ENCODE results near the gene TWIST2.

Gene TWIST2

DNA sequence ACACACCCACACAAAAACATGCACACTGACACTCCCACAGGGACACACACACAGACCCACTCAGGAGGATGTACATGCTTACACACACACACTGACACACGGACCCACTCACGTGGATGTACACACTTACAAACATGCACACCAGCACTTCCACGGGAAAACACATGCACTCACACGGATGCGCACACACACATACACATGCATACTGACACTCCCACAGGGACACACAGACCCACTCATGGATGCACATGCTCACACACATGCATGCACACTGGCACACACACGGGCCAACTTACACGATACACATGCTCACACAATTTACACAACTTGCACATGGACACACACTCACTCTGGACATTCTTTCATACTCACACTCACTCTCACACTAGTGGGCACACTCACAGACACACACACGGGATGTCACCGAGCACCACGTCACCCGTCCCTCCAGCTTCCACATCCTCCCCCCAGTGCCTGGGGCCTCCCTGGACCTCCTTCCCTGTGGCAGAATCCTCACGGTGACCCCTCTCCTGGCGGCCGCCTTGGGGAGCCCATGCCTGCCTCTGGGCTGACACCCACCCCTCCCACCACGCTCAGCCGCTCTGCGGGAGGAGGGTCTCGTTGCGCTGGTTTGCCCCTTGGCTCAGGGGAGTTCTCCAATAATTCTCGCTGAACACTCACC, 58.5 kb downstream of the TWIST2 start:
- no peak for DNase-seq (ENCODE audit: low spot score)

DNA sequence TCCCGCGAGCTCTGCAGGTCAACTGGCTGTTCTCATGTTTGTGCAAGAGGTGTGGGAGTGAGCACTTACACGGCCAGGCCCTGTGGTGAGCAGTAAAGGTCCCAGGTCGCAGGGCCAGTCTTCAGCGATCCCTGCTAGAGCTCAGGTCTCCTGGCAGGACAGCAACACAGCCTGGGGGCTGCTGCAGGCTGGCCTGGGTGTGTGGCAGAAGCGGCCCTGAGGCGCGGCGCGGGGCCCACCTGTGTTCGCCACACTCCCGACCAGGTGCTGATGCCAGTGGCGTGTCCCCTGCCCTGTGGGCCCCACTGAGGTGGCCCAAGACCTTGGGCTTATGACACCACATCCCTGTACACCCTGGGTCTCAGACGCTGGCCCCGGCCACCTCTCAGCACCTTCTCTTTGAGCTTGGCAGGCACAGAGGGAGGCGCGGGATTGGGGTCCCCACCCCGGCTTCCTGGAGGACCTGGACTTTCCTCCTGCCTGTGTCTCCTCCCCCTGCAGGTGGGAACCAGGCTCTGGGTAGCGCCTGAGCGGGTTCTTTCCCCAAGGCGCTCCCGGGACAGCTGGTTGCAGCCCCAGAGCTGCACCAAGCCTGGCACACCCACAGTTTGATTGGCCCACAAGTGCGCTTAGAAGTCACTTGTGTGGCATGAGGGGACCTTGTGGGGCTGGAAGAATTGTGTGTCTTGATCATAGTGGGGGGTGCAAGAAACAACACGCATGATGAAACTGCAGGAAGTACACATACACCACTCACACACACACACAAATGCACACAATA, 59.2 kb downstream of the TWIST2 start:
- no peak for DNase-seq (ENCODE audit: low spot score)

DNA sequence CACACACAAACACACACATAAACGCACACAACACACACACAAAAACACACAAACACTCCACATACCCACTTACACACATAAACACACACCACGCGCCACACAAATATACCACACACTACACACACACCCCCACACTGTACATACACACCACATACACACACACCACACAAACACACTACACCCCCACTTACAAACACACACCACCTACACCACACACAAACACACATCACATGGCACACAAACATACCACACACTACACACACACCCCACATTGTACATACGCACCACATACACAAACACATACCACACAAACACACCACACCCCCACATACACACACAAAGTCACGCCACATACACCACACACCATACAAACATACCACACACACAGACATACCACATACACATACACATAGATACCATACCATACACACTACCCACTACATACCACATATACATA, 59.9 kb downstream of the TWIST2 start:
- DNase-seq (ENCODE audit: low spot score), result no peak

DNA sequence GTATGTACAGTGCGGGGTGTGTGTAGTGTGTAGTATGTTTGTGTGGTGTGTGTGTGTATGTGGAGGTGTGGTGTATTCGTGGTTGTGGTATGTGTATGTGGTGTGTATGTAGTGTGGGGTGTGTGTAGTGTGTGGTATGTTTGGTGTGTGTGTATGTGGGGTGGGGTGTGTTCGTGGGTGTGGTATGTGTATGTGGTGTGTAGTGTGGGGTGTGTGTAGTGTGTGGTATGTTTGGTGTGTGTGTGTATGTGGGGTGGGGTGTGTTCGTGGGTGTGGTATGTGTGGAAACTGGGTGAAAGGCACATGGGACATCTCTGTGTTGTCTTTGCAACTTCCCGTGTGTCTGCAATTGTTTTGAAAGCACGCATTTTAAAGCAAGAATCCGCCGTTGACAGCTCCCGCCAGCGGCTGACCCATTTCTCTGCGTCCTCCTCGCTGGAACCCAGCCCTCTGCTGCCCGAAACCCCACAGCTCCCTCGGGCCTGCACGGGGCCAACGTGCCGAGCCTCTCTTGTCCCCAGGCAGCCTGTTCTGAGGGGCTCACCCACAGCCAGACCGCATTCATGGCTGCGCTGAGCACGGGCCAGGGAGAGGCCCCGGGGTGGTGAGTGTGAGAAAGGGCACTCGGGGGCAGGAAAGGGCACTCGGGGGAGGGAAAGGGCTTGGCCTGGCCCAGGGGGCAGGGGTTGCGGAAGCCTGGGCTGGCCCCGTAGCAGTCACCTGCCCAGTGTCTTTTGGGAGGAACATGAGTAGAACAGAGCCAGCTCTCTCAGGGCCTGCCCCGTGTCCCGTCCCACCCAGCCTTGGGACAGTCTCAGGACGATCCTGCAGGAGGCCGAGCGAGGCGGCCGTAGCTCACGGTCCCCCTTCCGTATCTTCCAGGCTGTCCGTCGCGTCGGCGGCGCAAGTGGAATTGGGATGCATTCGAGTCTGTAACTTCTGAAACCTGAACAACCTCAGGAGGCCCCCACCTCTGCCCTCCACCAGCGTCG, 61.4 kb downstream of the TWIST2 start:
- no peak for DNase-seq (ENCODE audit: low spot score)

DNA sequence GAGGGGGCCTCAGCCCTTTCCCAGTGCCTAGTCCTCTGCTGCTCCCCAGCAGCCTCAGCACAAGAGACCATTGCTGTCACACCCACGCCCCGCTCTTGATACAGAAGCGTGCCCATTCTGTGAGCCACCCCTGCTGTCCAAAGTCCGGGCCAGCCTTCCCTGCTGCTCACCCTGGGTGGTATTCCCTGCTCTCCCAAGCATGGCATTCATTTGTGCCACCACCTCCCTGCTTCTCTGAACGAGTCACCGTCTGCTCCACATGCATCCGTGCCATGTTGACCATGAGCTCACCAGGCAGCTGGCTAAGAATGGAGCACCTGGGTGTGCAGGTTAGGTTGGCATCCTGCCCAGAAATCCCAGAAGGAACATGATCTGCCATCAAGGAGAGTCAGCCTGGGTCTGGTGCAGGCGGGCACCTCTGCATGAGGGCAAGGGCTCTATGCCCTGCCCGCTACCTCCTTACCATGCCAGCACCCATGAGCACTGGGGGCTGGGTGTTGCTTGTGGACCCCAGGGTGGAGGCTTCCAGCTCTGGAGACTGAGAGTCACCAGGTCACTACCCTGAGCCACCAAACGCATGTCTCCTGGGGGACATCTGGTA, 63.0 kb downstream of the TWIST2 start:
- no peak for DNase-seq (ENCODE audit: low spot score)

DNA sequence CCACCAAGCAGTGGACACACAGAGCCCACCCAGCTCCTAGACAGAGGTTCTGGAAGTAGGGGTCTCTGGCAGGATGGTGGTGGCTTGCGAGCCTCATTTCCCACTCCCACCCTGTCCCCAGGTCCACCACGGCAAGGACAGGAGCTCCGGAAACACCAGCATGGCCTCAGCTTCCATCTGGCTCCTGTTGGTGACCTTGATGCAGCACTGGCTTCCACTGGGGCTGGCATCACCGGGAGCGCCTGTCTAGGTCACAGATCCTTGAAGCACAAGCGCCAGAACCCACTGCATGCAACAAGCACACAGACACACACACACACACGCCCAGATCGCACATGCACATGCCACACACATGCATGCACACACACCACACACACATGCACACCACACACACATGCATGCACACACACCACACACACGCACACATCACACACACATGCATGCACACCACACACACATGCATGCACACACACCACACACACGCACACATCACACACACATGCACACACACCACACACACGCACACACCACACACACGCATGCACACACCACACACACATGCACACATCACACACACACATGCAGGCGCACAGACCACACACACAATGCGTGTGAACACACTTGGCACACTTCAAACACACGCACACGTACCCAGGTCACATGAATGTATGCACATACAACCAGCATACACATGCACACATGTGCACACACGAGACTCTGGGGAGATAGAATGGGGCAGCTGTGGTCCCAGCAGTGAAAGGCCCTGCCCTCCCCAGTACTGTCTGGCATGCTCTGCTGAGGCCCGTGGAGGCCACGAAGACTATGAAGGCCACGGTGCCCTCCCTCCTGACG, 63.7 kb downstream of the TWIST2 start:
- no peak for DNase-seq (ENCODE audit: low spot score)

DNA sequence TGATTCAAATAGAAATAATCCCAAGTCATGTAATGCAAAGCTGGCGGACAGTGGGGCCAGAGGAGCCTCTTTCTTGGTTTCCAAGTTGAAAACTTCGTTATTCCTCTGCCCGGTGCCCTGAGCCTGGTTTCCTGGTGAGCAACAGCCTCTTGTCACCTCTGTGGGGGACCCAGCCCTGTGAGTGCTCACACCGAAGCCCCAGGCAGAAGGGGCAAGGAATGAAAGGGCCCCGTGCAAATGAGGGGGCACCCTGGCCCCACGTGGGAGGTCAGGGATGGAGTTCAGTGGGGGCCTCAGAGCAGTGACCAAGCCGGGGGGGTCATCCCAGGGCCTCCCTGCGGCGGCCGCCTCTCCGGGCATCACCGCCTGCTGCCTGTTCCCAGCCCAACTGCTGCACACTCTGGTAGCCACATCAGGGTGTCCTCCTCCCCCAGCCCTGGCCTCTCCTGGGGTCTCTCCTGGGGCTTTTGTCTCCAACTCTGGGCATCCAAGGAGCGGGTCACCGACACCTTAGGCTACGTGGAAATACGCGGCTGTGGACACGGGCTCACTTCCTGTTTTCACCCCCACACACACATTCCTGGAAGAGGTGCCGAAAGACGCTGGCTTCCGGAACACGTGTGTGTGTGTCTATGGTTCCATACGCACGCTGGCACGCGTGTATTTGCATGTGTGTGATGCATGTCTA, 64.5 kb downstream of the TWIST2 start:
- no peak for DNase-seq (ENCODE audit: low spot score)

DNA sequence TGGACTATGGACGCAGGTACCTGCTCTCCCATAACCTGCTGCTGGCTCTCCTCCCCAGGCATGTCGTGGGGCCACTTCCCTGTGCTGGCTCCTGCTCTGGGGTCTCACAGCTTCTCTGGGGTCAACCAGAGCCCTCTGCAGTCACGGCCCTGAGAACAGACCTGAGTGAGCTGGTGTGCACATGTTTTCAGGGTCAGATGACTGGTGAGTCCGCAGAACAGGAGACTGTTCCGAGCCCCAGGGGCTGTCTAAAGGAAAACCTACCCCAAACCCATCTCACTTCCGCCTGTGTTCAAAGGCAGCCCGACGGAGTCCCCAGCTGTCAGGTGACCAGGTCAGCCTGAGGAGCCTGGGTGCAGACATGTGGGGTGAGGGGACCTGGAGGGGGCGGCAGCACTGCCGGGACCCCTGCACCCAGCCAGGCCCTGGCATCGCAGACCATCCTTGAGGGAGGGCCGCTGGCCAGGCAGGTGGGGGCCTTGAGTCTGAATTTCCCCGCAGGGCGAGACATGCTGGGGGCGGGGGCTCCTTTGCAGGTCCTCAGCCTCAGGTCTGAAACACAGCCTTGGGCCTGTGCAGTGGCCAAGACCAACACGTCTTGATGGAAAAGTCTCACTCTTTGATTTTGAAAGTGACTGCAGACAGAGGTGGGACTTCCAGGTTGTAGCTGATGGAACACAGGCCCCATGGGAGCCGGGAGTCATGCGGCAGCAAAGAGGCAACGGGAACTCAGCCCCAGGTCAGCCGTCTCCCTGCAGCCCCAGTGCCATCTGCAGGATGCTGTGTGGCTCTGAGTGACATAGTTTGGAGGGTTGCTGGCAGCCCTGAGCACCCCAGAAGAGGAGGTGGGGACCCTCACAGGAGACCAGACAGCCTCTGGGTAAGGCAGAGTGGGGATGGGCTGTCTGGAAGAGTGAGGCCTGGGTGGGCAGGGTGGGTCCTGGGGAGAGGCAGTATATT, 65.3 kb downstream of the TWIST2 start:
- no peak for DNase-seq (ENCODE audit: low spot score)

DNA sequence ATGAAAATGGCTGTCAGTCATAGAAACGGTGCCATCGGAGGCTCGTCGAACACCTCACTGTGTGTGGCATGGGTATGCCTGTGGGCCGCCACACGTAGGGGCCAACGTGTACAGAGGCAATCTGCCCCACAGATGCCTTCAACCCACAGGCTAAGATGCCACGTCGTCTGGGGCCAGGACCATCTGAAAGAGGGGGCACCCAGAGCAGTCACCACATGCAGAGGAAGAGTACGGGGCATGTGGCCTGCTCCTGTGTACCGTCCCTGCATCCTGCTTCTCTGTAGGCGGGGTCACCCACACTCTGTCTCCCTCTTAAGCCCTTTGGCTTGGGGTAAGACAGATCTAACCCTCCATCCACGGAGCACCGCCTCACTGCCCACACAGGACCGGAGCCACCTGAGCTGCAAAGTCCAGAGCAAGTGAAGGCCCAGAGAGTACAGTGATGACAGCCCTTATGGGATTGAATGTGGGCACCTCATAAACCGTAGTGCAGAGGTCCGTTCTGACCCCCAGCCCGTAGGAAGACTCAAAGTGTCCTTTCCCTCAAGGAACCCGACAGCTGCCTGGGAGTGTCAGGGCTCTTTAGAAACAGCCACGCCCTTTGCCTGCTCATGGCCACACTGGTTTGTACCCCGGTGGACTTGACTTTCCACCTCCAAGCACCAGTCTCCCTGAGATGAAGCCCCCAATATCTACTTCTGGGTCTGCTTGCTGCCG, 66.2 kb downstream of the TWIST2 start:
- no peak for DNase-seq (ENCODE audit: low spot score)

DNA sequence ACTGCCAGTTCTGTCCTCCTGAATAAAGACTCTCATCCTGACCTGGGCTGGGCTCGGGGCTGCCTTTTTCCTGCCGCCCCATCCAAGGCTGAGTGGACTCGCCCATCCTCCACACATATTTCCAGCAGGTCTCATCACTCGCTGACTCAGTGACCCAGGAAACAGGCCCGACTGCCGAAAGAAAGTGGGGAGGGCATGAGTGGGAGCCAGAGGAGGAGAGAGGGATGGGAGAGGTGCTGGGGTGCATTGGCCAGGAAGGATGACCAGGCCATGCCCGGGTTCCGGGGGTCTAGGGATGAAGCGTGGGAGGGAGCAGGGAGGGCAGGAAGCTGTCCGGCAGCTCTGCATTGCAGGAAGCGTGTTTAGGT, 66.7 kb downstream of the TWIST2 start:
- DNase-seq (ENCODE audit: low spot score), result peak; percentile 60

DNA sequence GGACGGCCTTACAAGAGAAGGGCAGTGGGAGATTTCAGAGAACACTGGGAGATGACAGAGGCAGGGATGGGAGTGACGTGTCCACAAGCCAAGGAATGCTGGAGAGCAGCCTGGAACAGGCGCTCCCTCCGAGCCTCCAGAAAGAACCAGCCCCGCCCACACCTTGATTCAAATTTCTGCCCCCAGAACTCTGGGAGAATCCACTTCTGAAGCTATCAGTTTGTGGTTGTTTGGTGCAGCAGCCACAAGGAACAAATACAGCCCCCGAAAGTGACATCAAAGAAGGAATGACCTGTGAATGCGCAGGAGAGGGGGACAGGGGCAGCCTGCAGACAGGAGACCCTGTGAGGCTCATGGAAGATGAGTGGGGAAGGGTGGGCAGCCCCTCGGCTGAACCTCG, 67.3 kb downstream of the TWIST2 start:
- DNase-seq (ENCODE audit: low spot score), result no peak

DNA sequence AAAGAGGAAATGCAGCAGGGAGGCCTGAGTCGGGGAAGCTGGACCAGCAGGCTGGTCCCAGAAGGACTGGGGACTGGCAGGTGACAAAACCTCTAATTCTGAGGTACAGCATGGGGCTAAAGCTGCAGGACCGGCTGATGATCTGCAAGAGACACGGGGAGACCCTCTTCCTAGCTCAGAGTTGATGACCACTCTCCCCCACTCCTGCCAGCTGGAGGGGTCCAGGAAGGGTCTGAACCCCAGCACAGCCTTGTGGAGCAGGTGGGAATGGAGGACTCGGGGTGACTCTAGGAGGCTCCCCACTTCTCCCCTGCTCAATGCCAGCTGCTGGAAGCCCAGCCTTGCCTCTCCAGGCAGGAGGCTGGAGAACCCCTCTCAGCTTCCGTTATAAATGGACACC, 67.7 kb downstream of the TWIST2 start:
- no peak for DNase-seq (ENCODE audit: low spot score)

DNA sequence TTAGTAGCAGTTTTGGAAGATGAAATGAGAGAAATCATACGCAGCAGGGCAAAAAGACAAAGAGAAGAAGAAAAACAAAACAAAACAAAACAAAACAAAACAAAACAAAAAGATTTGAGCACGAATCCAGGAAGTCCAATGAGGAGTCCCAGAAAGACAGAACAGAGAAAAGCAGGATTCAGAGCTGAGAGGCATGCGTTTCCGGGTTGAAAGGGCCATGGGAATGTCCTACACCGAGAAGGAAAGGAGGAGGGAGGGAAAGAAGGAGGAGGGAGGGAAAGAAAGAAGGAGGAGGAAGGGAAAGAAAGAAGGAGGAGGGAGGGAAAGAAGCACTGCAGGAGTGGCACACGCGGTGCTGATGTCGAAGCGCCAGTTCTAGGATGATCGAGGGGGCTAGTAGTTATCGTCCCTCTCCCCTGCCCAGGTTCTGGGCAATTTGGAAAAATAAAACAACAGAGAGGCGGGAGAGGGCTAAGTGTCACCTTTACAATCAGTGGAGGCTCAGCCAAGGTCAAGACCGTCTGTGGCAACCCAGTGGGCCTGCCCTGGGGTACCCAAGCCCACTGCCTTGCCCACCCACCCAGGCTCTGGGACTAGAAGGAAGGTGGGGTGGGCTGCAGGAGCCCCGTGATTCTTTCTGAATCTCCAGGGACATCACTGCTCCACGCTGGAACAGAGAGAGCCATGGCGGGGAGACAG, 68.4 kb downstream of the TWIST2 start:
- no peak for DNase-seq (ENCODE audit: low spot score)

DNA sequence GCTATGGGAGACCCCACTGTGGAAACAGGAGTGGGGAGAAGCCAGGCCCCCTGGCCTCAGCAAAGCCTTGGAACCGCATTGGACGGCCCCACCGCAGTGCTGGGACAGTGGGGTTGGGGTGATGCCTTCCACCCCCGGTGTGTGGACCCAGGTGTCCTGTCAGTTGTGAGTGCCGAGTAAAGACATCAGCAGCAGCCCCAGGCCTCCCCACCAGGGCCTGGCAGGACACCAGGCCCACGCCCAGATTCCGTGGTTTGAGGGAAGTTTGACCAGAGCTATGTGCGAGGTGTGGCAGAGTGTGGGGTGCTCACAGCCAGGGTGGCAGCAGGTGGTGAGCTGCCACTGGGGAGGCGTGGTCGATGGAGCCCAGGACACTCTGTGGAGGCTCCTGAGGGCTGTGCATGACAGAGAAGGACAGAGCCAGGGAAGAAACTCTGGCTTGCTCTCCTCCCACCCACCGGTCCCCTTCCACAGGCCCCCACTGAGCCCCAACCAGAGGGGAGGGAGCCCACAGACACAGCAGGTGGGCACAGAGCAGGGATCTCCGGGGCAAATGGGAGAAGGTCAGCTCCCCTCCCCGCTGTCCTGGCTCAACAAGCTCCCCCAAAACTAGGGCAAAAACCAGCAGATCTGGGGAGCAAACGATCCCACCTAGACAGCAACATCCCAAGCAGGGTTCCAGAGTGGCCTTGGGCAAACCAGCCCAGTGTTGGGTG, 69.1 kb downstream of the TWIST2 start:
- DNase-seq (ENCODE audit: low spot score), result no peak

DNA sequence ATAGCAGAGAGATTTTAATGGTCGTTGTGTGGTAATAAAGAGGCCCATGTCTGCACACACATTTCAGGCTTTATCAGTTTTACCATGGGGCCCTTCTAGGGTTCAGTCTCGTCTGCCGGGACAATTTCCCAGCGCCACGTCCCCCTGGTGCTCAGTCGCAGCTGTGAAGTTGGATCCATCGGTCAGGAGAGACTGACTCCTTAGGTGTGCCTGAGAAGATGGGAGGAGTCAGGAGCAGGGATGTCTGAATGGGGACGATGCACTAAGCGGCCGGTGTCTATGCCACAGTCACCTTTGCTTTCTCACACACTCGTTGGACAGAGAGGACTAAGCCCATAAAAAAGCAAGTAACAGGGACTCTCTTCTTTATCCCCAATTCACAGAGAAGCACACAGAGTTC, 71.4 kb downstream of the TWIST2 start:
- DNase-seq (ENCODE audit: low spot score), result no peak

DNA sequence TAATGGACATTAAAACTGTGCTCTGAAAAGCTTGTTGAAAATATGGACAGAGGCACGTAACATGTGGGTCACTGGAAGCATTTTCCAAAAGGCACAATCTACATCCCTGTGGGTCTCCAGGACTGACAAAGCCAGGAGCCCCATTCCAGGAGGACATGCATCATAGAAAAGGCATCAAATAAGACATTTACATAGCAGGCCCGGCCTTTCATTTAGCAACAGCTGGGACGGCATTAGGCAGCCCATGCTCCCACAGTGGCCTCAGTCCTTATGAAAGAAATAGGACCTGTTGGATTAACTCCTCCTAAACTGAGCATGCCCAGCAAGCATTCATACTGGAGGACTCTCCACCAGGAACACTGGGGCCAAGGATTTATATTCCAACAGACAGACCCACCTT, 72.2 kb downstream of the TWIST2 start:
- DNase-seq (ENCODE audit: low spot score), result no peak

DNA sequence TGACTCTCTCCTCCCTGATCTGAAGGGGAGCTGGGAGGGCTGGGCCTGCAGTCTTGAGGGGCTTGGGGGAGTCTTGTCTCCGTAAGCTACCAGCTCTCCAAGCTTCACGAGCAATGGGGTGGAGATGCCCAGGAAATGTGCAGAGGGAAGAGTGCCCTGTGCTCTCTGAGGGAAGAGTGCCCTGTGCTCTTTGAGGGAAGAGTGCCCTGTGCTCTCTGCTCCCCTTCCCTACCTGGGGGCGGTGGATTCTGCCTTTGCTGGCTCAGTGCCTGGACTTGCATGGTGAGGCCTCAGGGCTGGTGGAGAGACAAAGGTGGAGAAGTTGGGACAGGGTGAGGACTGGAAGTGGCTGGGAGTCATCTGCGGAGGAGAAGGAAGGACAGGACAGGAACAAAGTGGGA, 72.7 kb downstream of the TWIST2 start:
- DNase-seq (ENCODE audit: low spot score), result no peak

Data from AG08396 (cell line).